NB4 (cell line): Measurements from ENCODE around the gene IL2RA.

ENCODE experiments used
- CTCF ChIP-seq: IDR thresholded peaks from one replicate; pipeline ENCODE4 v1.5.1; 2012; ENCODE audit warnings: low read depth, low read length
- MAX ChIP-seq: IDR thresholded peaks from 2 replicates; pipeline ENCODE4 v1.6.1; 2011; ENCODE audit warnings: low read depth, low read length

- TF ChIP-seq MAX (no peak), CTCF (no peak)
Observed at GRCh38 chr10:6072215-6072934, 10.2 kb upstream of the IL2RA start.
